VCaP (cell line): Measurements from ENCODE around the gene CDC25C.
A peak's percentile ranks its signal among the peaks of the same experiment; 100 is the strongest.
"Not testable (repeated sequence)": the region's sequence is repeated elsewhere in the genome, so short reads cannot be mapped to it uniquely, and the experiment has no call there.

ENCODE experiments used
- H3K27ac ChIP-seq: fragments of 450-650 bp; 2 replicates; pipeline ENCODE4 v1.5.1; 2017
- TF ChIP-seq, protein P1 (sequence below): fragments of 450-650 bp; conservative IDR thresholded peaks from 2 replicates; pipeline ENCODE4 v1.5.1; 2017; ENCODE audit warnings: mild to moderate bottlenecking, moderate library complexity

The CDC25C gene

GRCh38 chr5:138336952-138337684, 5.5 kb upstream of the CDC25C start:
- H3K27ac ChIP-seq = peak overlapping the region; percentile 99
- TF ChIP-seq, protein P1, sequence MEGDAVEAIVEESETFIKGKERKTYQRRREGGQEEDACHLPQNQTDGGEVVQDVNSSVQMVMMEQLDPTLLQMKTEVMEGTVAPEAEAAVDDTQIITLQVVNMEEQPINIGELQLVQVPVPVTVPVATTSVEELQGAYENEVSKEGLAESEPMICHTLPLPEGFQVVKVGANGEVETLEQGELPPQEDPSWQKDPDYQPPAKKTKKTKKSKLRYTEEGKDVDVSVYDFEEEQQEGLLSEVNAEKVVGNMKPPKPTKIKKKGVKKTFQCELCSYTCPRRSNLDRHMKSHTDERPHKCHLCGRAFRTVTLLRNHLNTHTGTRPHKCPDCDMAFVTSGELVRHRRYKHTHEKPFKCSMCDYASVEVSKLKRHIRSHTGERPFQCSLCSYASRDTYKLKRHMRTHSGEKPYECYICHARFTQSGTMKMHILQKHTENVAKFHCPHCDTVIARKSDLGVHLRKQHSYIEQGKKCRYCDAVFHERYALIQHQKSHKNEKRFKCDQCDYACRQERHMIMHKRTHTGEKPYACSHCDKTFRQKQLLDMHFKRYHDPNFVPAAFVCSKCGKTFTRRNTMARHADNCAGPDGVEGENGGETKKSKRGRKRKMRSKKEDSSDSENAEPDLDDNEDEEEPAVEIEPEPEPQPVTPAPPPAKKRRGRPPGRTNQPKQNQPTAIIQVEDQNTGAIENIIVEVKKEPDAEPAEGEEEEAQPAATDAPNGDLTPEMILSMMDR = no peak

GRCh38 chr5:138334867-138335447, 3.4 kb upstream of the CDC25C start:
- no peak overlapping the region for H3K27ac ChIP-seq
- TF ChIP-seq, protein P1 = no peak

DNA sequence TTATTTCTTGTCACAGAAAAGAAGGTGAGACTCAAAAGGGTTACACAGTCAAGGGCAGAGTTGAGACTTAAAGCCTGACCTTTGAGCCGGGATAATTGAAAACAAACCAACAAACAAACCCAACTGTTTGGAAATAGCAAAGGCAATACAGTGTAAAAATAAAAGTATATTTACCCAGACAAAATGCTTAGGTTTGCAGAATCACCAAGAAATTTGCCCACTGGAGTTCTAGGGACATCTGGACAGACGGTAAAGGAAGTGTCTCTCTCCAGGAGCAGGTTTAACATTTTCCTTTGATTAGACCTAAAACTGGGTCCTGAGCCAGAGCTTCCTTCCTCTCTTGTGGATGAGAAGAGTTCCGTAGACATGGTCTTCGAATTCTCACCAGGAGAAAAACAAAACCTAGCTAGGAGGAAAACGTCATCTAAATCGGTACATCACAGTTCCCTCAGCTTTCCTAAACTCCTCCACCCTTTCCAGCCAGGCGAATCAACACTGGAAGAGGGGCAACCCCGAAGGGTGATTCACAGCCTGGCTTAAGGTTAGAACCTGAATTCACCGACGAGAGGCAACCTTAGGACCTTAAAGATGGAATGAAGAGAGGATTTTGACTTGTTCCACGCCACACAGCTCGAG, 673 bp downstream of the CDC25C start:
- TF ChIP-seq, protein P1 = no peak

DNA sequence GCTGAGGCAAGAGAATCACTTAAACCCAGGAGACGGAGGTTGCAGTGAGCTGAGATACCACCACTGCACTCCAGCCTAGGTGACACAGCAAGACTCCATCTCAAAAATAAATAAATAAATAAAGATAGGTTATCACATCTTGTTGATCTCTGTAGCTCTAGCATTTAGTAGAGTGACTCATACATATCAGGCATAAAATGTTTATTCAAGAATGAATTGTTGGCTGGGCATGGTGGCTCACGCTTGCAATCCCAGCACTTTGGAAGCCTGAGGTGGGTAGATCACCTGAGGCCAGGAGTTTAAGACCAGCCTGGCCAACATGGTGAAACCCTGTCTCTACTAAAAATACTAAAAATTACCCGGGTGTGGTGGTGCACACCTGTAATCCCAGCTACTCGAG, 13.4 kb downstream of the CDC25C start:
- not testable (repeated sequence) for H3K27ac ChIP-seq

More for the DNA sequence above, 673 bp downstream of the CDC25C start:
- peak overlapping the region; percentile 70 for H3K27ac ChIP-seq

- H3K27ac ChIP-seq = no peak overlapping the region
- TF ChIP-seq, protein P1 = no peak
Observed at GRCh38 chr5:138316355-138316754, 15.2 kb downstream of the CDC25C start.

GRCh38 chr5:138315751-138316278, 15.8 kb downstream of the CDC25C start:
- TF ChIP-seq, protein P1 = no peak
- H3K27ac ChIP-seq = no peak overlapping the region

GRCh38 chr5:138305797-138306196, 25.8 kb downstream of the CDC25C start:
- no peak overlapping the region for H3K27ac ChIP-seq
- TF ChIP-seq, protein P1 = no peak
